Vein endothelial cell (primary cell): ENCODE data around the gene RBM38. TPM values are rescaled to one million over a fixed set of nuclear protein-coding genes. Genes with fewer than 3 reads are reported as not detected.

Source experiments
- total RNA-seq: library from RNA; depleted of rRNA; stranded (reverse); fragments of >200 nt; gene quantifications from 2 replicates; pipeline ENCODE4 v1.2.3, GENCODE V29; 2012

The RBM38 gene
- 22.0 and 25.8 TPM in 2 replicates for total RNA-seq

GRCh38 chr20:57390604-57391438 lies at the start of gene RBM38:
Gene RBM38, plus strand, starts transcription at chr20:57391396. Its CDS starts 186 bp downstream, at chr20:57391582.

GRCh38 chr20:57351042-57351783 lies 40.0 kb upstream of the RBM38 start, which contains the start of gene RAE1:
Gene RAE1, plus strand, starts transcription at chr20:57351255. Its CDS starts 2,784 bp downstream, at chr20:57354039.

Other genes with a start within 250 kb of the RBM38 start
- gene BMP7, start 124.8 kb upstream of the RBM38 start, total RNA-seq = not detected in 2 replicates
- not detected in 2 replicates for gene SPO11, start 61.6 kb upstream of the RBM38 start, total RNA-seq
- gene RAE1, start 40.1 kb upstream of the RBM38 start, total RNA-seq = 30.1 and 36.9 TPM in 2 replicates
- under 0.01 TPM in 1 of 2 replicates, not detected in the other for gene CTCFL, start 133.7 kb downstream of the RBM38 start, total RNA-seq
- gene PCK1, start 169.7 kb downstream of the RBM38 start, total RNA-seq = not detected in 2 replicates
- gene ZBP1, start 229.0 kb downstream of the RBM38 start, total RNA-seq = not detected in 2 replicates